ENCODE results near the gene RAB40A. TPM values are rescaled to one million over a fixed set of nuclear protein-coding genes. Genes with fewer than 3 reads are reported as not detected.
A peak's percentile ranks its signal among the peaks of the same experiment; 100 is the strongest.

The RAB40A gene
- polyA plus RNA-seq (2011; rRNA removed) (0.48 and 0.56 TPM in 2 replicates), polyA minus RNA-seq (2011; rRNA and poly(A)+ RNA removed) (0.31 and 0.38 TPM in 2 replicates)

- POLR2A ChIA-PET, result no interaction called here
- no peaks in the 10 kb centered on the region for H3K36me3 ChIP-seq (ENCODE audit: control insufficient read depth, insufficient read depth, low read length)
- H3K4me3 ChIP-seq (ENCODE audit: low read depth, low read length), result no peak within 1 kb of the TSS
- CTCF ChIA-PET, result no interaction called here
- TF ChIP-seq CTCF (IDR thresholded peaks at IDR 0.05; ENCODE audit: insufficient read depth, low read depth, low read length), result no peak
- no peak for DNase-seq (ENCODE audit: low read depth)
- H3K27me3 ChIP-seq (ENCODE audit: control insufficient read depth, insufficient read depth, low read length), result no peaks in the 10 kb centered on the region
Observed at GRCh38 chrX:103519389-103519788, at the start of gene RAB40A. Gene RAB40A, minus strand, starts transcription at chrX:103519489. Its CDS starts 18,733 bp downstream, at chrX:103500756.

- H3K36me3 ChIP-seq (ENCODE audit: control insufficient read depth, insufficient read depth, low read length), result no peaks in the 10 kb centered on the region
- H3K4me3 ChIP-seq (ENCODE audit: low read depth, low read length), result no peak overlapping the region
- CTCF ChIA-PET, result interaction anchor here (0.7 kb wide), 1 partner anchor 17 kb away, joined by 3 read pairs; no protein-coding TSS in a partner anchor
- H3K27me3 ChIP-seq (ENCODE audit: control insufficient read depth, insufficient read depth, low read length), result no peaks in the 10 kb centered on the region
- TF ChIP-seq CTCF (IDR thresholded peaks at IDR 0.05; ENCODE audit: insufficient read depth, low read depth, low read length), result no peak
- DNase-seq (ENCODE audit: low read depth), result peak; percentile 32
- POLR2A ChIA-PET, result no interaction called here
Observed at GRCh38 chrX:103565752-103566151, 46.5 kb upstream of the RAB40A start.

- H3K4me3 ChIP-seq (ENCODE audit: low read depth, low read length), result no peak overlapping the region
- ChIA-PET CTCF (interaction anchor here (0.7 kb wide), 1 partner anchor 17 kb away, joined by 3 read pairs; no protein-coding TSS in a partner anchor), POLR2A (no interaction called here)
- no peak for DNase-seq (ENCODE audit: low read depth)
- TF ChIP-seq CTCF (IDR thresholded peaks at IDR 0.05; ENCODE audit: insufficient read depth, low read depth, low read length), result no peak
- H3K27me3 ChIP-seq (ENCODE audit: control insufficient read depth, insufficient read depth, low read length), result no peaks in the 10 kb centered on the region
- H3K36me3 ChIP-seq (ENCODE audit: control insufficient read depth, insufficient read depth, low read length), result no peaks in the 10 kb centered on the region
Observed at GRCh38 chrX:103565197-103565596, 45.9 kb upstream of the RAB40A start.

- POLR2A ChIA-PET, result no interaction called here
- no peak for DNase-seq (ENCODE audit: low read depth)
- Histone ChIP-seq H3K4me3 (ENCODE audit: low read depth, low read length) (no peak overlapping the region), H3K27me3 (ENCODE audit: control insufficient read depth, insufficient read depth, low read length) (no peaks in the 10 kb centered on the region), H3K36me3 (ENCODE audit: control insufficient read depth, insufficient read depth, low read length) (no peaks in the 10 kb centered on the region)
- CTCF ChIA-PET, result interaction anchor here (0.6 kb wide), 1 partner anchor 17 kb away, joined by 3 read pairs; no protein-coding TSS in a partner anchor
- no peak for TF ChIP-seq CTCF (IDR thresholded peaks at IDR 0.05; ENCODE audit: insufficient read depth, low read depth, low read length)
Observed at GRCh38 chrX:103562801-103563200, 43.5 kb upstream of the RAB40A start.

- Histone ChIP-seq H3K36me3 (ENCODE audit: control insufficient read depth, insufficient read depth, low read length) (no peaks in the 10 kb centered on the region), H3K27me3 (ENCODE audit: control insufficient read depth, insufficient read depth, low read length) (no peaks in the 10 kb centered on the region), H3K4me3 (ENCODE audit: low read depth, low read length) (no peak overlapping the region)
- TF ChIP-seq CTCF (IDR thresholded peaks at IDR 0.05; ENCODE audit: insufficient read depth, low read depth, low read length), result no peak
- ChIA-PET CTCF (no interaction called here), POLR2A (no interaction called here)
- DNase-seq (ENCODE audit: low read depth), result no peak
Observed at GRCh38 chrX:103560256-103560655, 41.0 kb upstream of the RAB40A start.
